Testis (tissue), 2 donors: Measurements from ENCODE around the gene RALGAPA1.

ENCODE experiments used
- POLR2A ChIP-seq: fragments of 450-650 bp; IDR thresholded peaks from one replicate; pipeline ENCODE4 v1.6.1; 2017; ENCODE audit warnings: antibody characterized with exemption, mild to moderate bottlenecking, moderate library complexity
- TF ChIP-seq, protein P1 (sequence below), 3 experiments: fragments of 450-650 bp in 2 of 3; fragments of 200-600 bp in 1 of 3; sonication (generic) in 1 of 3; IDR thresholded peaks; one replicate each; pipeline ENCODE4 v1.5.1; 2016 to 2019; ENCODE audit warnings: antibody characterized with exemption in 3 of 3, mild to moderate bottlenecking in 2 of 3, moderate library complexity in 1 of 3

- TF ChIP-seq, protein P1, sequence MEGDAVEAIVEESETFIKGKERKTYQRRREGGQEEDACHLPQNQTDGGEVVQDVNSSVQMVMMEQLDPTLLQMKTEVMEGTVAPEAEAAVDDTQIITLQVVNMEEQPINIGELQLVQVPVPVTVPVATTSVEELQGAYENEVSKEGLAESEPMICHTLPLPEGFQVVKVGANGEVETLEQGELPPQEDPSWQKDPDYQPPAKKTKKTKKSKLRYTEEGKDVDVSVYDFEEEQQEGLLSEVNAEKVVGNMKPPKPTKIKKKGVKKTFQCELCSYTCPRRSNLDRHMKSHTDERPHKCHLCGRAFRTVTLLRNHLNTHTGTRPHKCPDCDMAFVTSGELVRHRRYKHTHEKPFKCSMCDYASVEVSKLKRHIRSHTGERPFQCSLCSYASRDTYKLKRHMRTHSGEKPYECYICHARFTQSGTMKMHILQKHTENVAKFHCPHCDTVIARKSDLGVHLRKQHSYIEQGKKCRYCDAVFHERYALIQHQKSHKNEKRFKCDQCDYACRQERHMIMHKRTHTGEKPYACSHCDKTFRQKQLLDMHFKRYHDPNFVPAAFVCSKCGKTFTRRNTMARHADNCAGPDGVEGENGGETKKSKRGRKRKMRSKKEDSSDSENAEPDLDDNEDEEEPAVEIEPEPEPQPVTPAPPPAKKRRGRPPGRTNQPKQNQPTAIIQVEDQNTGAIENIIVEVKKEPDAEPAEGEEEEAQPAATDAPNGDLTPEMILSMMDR (IDR thresholded peaks at IDR 0.05): no peak
- no peak for TF ChIP-seq POLR2A
Measured at GRCh38 chr14:35783699-35784098, 25.4 kb downstream of the RALGAPA1 start.
